ENCODE data around the gene CLCN4. TPM values are rescaled to one million over a fixed set of nuclear protein-coding genes. Genes with fewer than 3 reads are reported as not detected.

CLCN4 gene
- total RNA-seq, 1 experiment from 2014 or later, result 6.9 TPM

GRCh38 chrX:10126044-10126443 is 30.7 kb upstream of the CLCN4 start:
- Histone ChIP-seq H4K8ac (replicated peaks; ENCODE audit: insufficient read length, low read depth, low read length) (no peak overlapping the region), H2BK5ac (ENCODE audit: insufficient read length, low read length) (no peak overlapping the region), H2BK15ac (ENCODE audit: low read depth, low read length) (no peak overlapping the region), H3K14ac (ENCODE audit: insufficient read depth, low read length) (no peak overlapping the region), H3K56ac (ENCODE audit: insufficient read length, low read depth, low read length) (no peak overlapping the region), H3K18ac (ENCODE audit: insufficient read length, low read depth, low read length) (no peak overlapping the region), H4K5ac (ENCODE audit: insufficient read length, low read depth, low read length) (no peak overlapping the region), H2BK12ac (ENCODE audit: insufficient read length, low read depth, low read length) (no peak overlapping the region), H3K79me1 (ENCODE audit: insufficient read depth, low read depth, low read length, poor library complexity, severe bottlenecking) (no peaks in the 10 kb centered on the region), H3K27ac (ENCODE audit: insufficient read length, low read depth, low read length) (no peak overlapping the region), H3K9ac (ENCODE audit: extremely low read depth, insufficient read length, low read length) (no peak overlapping the region), H3K27me3 (ENCODE audit: insufficient read depth, low read length) (no peaks in the 10 kb centered on the region), H2AFZ (ENCODE audit: low read length) (no peak overlapping the region), H4K91ac (ENCODE audit: insufficient read length, low read depth, low read length) (no peak overlapping the region), H3K4me1 (ENCODE audit: insufficient read depth, low read length) (no peaks in the 10 kb centered on the region), H3K23me2 (ENCODE audit: insufficient read length, low read depth, low read length, poor library complexity, severe bottlenecking) (no peaks in the 10 kb centered on the region), H3T11ph (ENCODE audit: low read length) (no peak overlapping the region), H2BK20ac (ENCODE audit: low read depth, low read length, poor library complexity, severe bottlenecking) (no peak overlapping the region), H2AK5ac (ENCODE audit: insufficient read length, low read length) (no peak overlapping the region), H2BK120ac (ENCODE audit: low read depth, low read length, poor library complexity, severe bottlenecking) (no peak overlapping the region), H3K4ac (ENCODE audit: low read depth, low read length) (no peak overlapping the region), H3K9me3 (ENCODE audit: control insufficient read depth, low read depth, low read length) (peaks cover 5% of the 10 kb centered on the region), H4K20me1 (ENCODE audit: control insufficient read depth, insufficient read depth, insufficient read length) (no peaks in the 10 kb centered on the region), H3K79me2 (ENCODE audit: insufficient read depth, low read length) (no peaks in the 10 kb centered on the region), H3K4me2 (ENCODE audit: insufficient read depth, insufficient read length, low read length) (no peak overlapping the region), H3K23ac (ENCODE audit: insufficient read length, low read depth, low read length) (no peak overlapping the region)
- Mint-ChIP-seq H3K27me3 (ENCODE audit: low read depth) (no peaks in the 10 kb centered on the region), H3K4me1 (peaks cover 6 to 7% of the 10 kb centered on the region in 2 experiments; a peak in 3 of 4 replicates), H3K4me3 (no peak overlapping the region), H3K9me3 (peaks cover 76 to 86% of the 10 kb centered on the region in 2 experiments), H3K36me3 (ENCODE audit: insufficient read depth in 1 of 3, low read depth in 3 of 3) (peaks cover 68 to 86% (median 75%) of the 10 kb centered on the region in 3 experiments), H3K27ac (no peak overlapping the region; a peak in 1 of 7 replicates)
- WGBS (ENCODE audit: extremely low coverage, insufficient read length, low lambda C conversion rate), result no CpG with 5 or more reads among the region's 23 CpGs
- no peak for TF ChIP-seq CTCF (conservative IDR thresholded peaks at IDR 0.05)
- no peak for DNase-seq
